Keratinocyte (primary cell): ENCODE data around the gene PRKCD.

Experiments used
- CTCF ChIP-seq, 3 experiments: IDR thresholded peaks in 1 of 3; conservative IDR thresholded peaks in 1 of 3; optimal IDR thresholded peaks in 1 of 3; 2 replicates in 2 of 3; 3 replicates in 1 of 3; pipeline versions ENCODE3 to v1.5.1; 2011; ENCODE audit warnings: low read length in 3 of 3, mild to moderate bottlenecking in 3 of 3, moderate library complexity in 2 of 3, control low read depth in 1 of 3, inconsistent platforms in 1 of 3; ENCODE audit not compliant: insufficient read depth in 2 of 3; ENCODE audit errors: extremely low read depth in 1 of 3
- EZH2 ChIP-seq: IDR thresholded peaks from one replicate; pipeline ENCODE4 v1.6.1; 2012; ENCODE audit warnings: inconsistent platforms, mild to moderate bottlenecking, low read length, moderate library complexity

DNA sequence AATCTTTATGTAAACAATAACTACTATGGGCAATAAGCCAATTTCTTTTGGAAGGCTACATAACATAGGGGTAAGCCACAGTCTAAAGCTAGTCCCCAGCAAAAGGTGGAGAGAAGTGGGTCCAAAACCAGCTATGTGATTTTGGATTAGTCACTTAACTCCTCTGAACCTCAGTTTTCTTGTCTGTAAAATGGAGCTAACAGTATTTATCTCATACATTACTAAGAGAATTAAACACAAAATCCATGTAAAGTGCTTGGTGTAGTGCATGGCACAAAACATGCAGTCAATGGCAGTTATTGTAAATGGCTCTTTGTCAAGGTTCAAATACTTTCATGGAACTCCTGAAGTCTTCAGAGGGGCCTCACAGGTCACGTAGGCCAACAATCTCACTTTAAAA is 44.1 kb upstream of the PRKCD start:
- TF ChIP-seq CTCF (optimal IDR thresholded peaks at IDR 0.05 in 1 of 3, IDR thresholded peaks at IDR 0.05 in 1 of 3, conservative IDR thresholded peaks at IDR 0.05 in 1 of 3; ENCODE audit: extremely low read depth in 1 of 3, insufficient read depth in 2 of 3, low read length in 3 of 3) (no peak), EZH2 (no peak)
